Panc1 (cell line): Measurements from ENCODE around the gene PROK2. TPM values are rescaled to one million over a fixed set of nuclear protein-coding genes. Genes with fewer than 3 reads are reported as not detected.

Experiments
- ATAC-seq: fragments of 200-7000 bp; cut with Tn5 transposase; 2 replicates; pipeline ENCODE4 v1.9.1; 2020; ENCODE audit warnings: mild to moderate bottlenecking, moderate library complexity
- BruUV-seq: library from RNA; stranded (reverse); fragments of 400-500 nt; replicated peaks from 2 replicates; lab custom pipeline; 2021; lab: Mats Ljungman, UMichigan
- CTCF ChIA-PET: fragments of 300-600 bp; sonication (Branson Sonifier 250); formaldehyde crosslinking; loops from one replicate; lab custom pipeline; 2022; ENCODE audit warnings: antibody characterized with exemption; lab: Charles Lee
- POLR2A ChIA-PET: fragments of 300-600 bp; sonication (Branson Sonifier 250); formaldehyde crosslinking; loops from one replicate; lab custom pipeline; 2022; ENCODE audit warnings: antibody characterized with exemption; lab: Charles Lee
- DNase-seq: peaks from one replicate; pipeline ENCODE4 v3.0.0-alpha.2; 2010; ENCODE audit warnings: low read depth, low spot score
- H3K27ac ChIP-seq: 2 replicates; pipeline ENCODE4 v1.5.1; 2011; ENCODE audit warnings: mild to moderate bottlenecking, low read length, inconsistent platforms
- H3K27me3 ChIP-seq: fragments of 200-500 bp; sonication (Bioruptor generic); 2 replicates; pipeline ENCODE4 v1.6.0; 2014; ENCODE audit warnings: low read length, inconsistent platforms; ENCODE audit not compliant: control insufficient read depth, insufficient read depth
- H3K36me3 ChIP-seq: fragments of 200-500 bp; sonication (Bioruptor generic); 2 replicates; pipeline ENCODE4 v1.5.1; 2014; ENCODE audit warnings: inconsistent platforms, mild to moderate bottlenecking, low read length, moderate library complexity; ENCODE audit not compliant: control insufficient read depth, insufficient read depth
- H3K4me1 ChIP-seq: 2 replicates; pipeline ENCODE4 v1.5.1; 2011; ENCODE audit warnings: inconsistent platforms, mild to moderate bottlenecking, low read length, moderate library complexity; ENCODE audit not compliant: control insufficient read depth, insufficient read depth
- H3K4me3 ChIP-seq, 2 experiments: 2 replicates each; pipeline ENCODE4 v1.5.1; 2011 to 2012; ENCODE audit warnings: low read depth in 2 of 2, low read length in 2 of 2, mild to moderate bottlenecking in 2 of 2, inconsistent platforms in 1 of 2, moderate library complexity in 1 of 2
- H3K9me3 ChIP-seq: fragments of 200-500 bp; sonication (Bioruptor generic); 2 replicates; pipeline ENCODE4 v1.5.1; 2014; ENCODE audit warnings: low read depth, mild to moderate bottlenecking, inconsistent platforms, low read length, moderate library complexity; ENCODE audit not compliant: control insufficient read depth, insufficient read depth
- CTCF ChIP-seq: fragments of 450-650 bp; IDR thresholded peaks from 2 replicates; pipeline ENCODE4 v1.5.1; 2017; ENCODE audit warnings: mild to moderate bottlenecking
- POLR2AphosphoS5 ChIP-seq: IDR thresholded peaks from 2 replicates; pipeline ENCODE4 v1.6.1; 2012; ENCODE audit warnings: mild to moderate bottlenecking, low read depth, low read length, moderate library complexity
- REST ChIP-seq, 2 experiments: IDR thresholded peaks; 2 replicates each; pipeline ENCODE4 v1.6.1; 2011 to 2012; ENCODE audit warnings: low read depth in 2 of 2, control low read depth in 1 of 2, low read length in 1 of 2, mild to moderate bottlenecking in 1 of 2, moderate library complexity in 1 of 2; ENCODE audit not compliant: insufficient read depth in 1 of 2
- SIN3A ChIP-seq: IDR thresholded peaks from 2 replicates; pipeline ENCODE4 v1.6.1; 2012; ENCODE audit warnings: low read depth, mild to moderate bottlenecking, low read length, moderate library complexity, borderline replicate concordance; ENCODE audit not compliant: insufficient read depth
- TCF7L2 ChIP-seq: IDR thresholded peaks from 2 replicates; pipeline ENCODE4 v1.6.1; 2011; ENCODE audit warnings: mild to moderate bottlenecking, low read depth, low read length, inconsistent platforms
- in situ Hi-C: cut with HindIII; loops from 2 replicates; pipeline ENCODE4 v1.10.0; 2016; ENCODE audit warnings: low sequenced_read_pairs, low pct_unique_long_range_greater_than_20kb
- intact Hi-C: fragments of 100-400 bp; cut with micrococcal nuclease; formaldehyde crosslinking; loops from one replicate; pipeline ENCODE4 v1.10.0; 2022; ENCODE audit not compliant: unreplicated experiment
- total RNA-seq: library from RNA; stranded (reverse); gene quantifications from one replicate; pipeline ENCODE4 v1.2.1, GENCODE V29; 2021; ENCODE audit not compliant: unreplicated experiment

The PROK2 gene
- total RNA-seq, 1 experiment from 2014 or later, result not detected

GRCh38 chr3:71733319-71733718, 51.6 kb downstream of the PROK2 start:
- Histone ChIP-seq H3K36me3 (no peaks in the 10 kb centered on the region), H3K9me3 (no peaks in the 10 kb centered on the region), H3K4me3 (no peak overlapping the region), H3K4me1 (no peaks in the 10 kb centered on the region), H3K27me3 (no peaks in the 10 kb centered on the region), H3K27ac (no peak overlapping the region)
- BruUV-seq, result no TSS peak
- DNase-seq (no peak), ATAC-seq (no peak)
- POLR2A ChIA-PET, result no interaction called here
- CTCF ChIA-PET, result no interaction called here
- in situ Hi-C loops (no loop called here), intact Hi-C loops (no loop called here)
- TF ChIP-seq TCF7L2 (no peak), REST (IDR thresholded peaks at IDR 0.05; ENCODE audit: insufficient read depth in 1 of 2, low read depth in 2 of 2, low read length in 1 of 2) (no peak), CTCF (no peak), SIN3A (no peak), POLR2AphosphoS5 (no peak)

GRCh38 chr3:71732637-71733036, 52.3 kb downstream of the PROK2 start:
- intact Hi-C loops, result no loop called here
- peaks cover 2% of the 10 kb centered on the region for H3K27me3 ChIP-seq
- TF ChIP-seq CTCF (no peak), POLR2AphosphoS5 (no peak), REST (IDR thresholded peaks at IDR 0.05; ENCODE audit: insufficient read depth in 1 of 2, low read depth in 2 of 2, low read length in 1 of 2) (no peak), TCF7L2 (no peak)
- in situ Hi-C loops, result no loop called here
- no TSS peak for BruUV-seq
- H3K27ac ChIP-seq, result no peak overlapping the region
- ChIA-PET POLR2A (no interaction called here), CTCF (no interaction called here)
- no peak overlapping the region for H3K4me3 ChIP-seq
- no peaks in the 10 kb centered on the region for H3K9me3 ChIP-seq
- H3K4me1 ChIP-seq, result no peaks in the 10 kb centered on the region
- no peaks in the 10 kb centered on the region for H3K36me3 ChIP-seq
- ATAC-seq, result no peak
- no peak for DNase-seq
